Measurements from ENCODE around the gene GRIN3B.

Gene GRIN3B

GRCh38 chr19:1017115-1017905, 17.1 kb downstream of the GRIN3B start:
- DNase-seq (ENCODE audit: low read depth in 2 of 2), result no peak
- no peak for TF ChIP-seq CTCF (IDR thresholded peaks at IDR 0.05; ENCODE audit: low read depth, low read length)
- H3K4me3 ChIP-seq (replicated peaks in 1 of 2; ENCODE audit: low read depth in 2 of 2, low read length in 2 of 2), result peak overlapping the region; percentile 3 to 10

- no peak for TF ChIP-seq CTCF (IDR thresholded peaks at IDR 0.05; ENCODE audit: low read depth, low read length)
- DNase-seq (ENCODE audit: low read depth in 2 of 2), result no peak
- H3K4me3 ChIP-seq (replicated peaks in 1 of 2; ENCODE audit: low read depth in 2 of 2, low read length in 2 of 2), result no peak overlapping the region
These were observed 17.7 kb downstream of the GRIN3B start for GRCh38 chr19:1017906-1018305.

GRCh38 chr19:1018393-1018792, 18.2 kb downstream of the GRIN3B start:
- no peak for DNase-seq (ENCODE audit: low read depth in 2 of 2)
- TF ChIP-seq CTCF (IDR thresholded peaks at IDR 0.05; ENCODE audit: low read depth, low read length), result no peak
- H3K4me3 ChIP-seq (replicated peaks in 1 of 2; ENCODE audit: low read depth in 2 of 2, low read length in 2 of 2), result no peak overlapping the region

- no peak for DNase-seq (ENCODE audit: low read depth in 2 of 2)
- no peak for TF ChIP-seq CTCF (IDR thresholded peaks at IDR 0.05; ENCODE audit: low read depth, low read length)
- H3K4me3 ChIP-seq (replicated peaks in 1 of 2; ENCODE audit: low read depth in 2 of 2, low read length in 2 of 2), result peak overlapping the region; percentile 95 to 96
These were observed 18.9 kb downstream of the GRIN3B start for GRCh38 chr19:1018932-1019615.

GRCh38 chr19:1019616-1019961, 19.4 kb downstream of the GRIN3B start:
- no peak for TF ChIP-seq CTCF (IDR thresholded peaks at IDR 0.05; ENCODE audit: low read depth, low read length)
- H3K4me3 ChIP-seq (replicated peaks in 1 of 2; ENCODE audit: low read depth in 2 of 2, low read length in 2 of 2), result peak overlapping the region; percentile 95 to 96
- DNase-seq (ENCODE audit: low read depth in 2 of 2), result no peak

GRCh38 chr19:1019980-1020867, 20.0 kb downstream of the GRIN3B start:
- DNase-seq (ENCODE audit: low read depth in 2 of 2), result no peak
- H3K4me3 ChIP-seq (replicated peaks in 1 of 2; ENCODE audit: low read depth in 2 of 2, low read length in 2 of 2), result peak overlapping the region; percentile 95 to 96
- no peak for TF ChIP-seq CTCF (IDR thresholded peaks at IDR 0.05; ENCODE audit: low read depth, low read length)
